DOHH2 (cell line): ENCODE data around the gene CENPH.
"Not testable (repeated sequence)": the region's sequence is repeated elsewhere in the genome, so short reads cannot be mapped to it uniquely, and the experiment has no call there.

ENCODE experiments used
- H3F3A ChIP-seq: fragments of 200-600 bp; sonication (generic), shearing (Covaris generic); 2 replicates; pipeline ENCODE4 v1.6.0; 2016; ENCODE audit warnings: antibody characterized with exemption, mild to moderate bottlenecking; ENCODE audit not compliant: control insufficient read depth, insufficient read depth
- H3K27ac ChIP-seq: fragments of 200-600 bp; sonication (generic); 2 replicates; pipeline ENCODE4 v1.5.1; 2014; ENCODE audit warnings: low read depth, mild to moderate bottlenecking, low read length, moderate library complexity
- H3K27me3 ChIP-seq: fragments of 200-600 bp; sonication (generic); 2 replicates; pipeline ENCODE4 v1.6.1; 2014; ENCODE audit warnings: mild to moderate bottlenecking, low read length, mixed read lengths; ENCODE audit not compliant: control insufficient read depth
- H3K36me3 ChIP-seq: fragments of 200-600 bp; sonication (generic); 2 replicates; pipeline ENCODE4 v1.6.1; 2014; ENCODE audit warnings: mild to moderate bottlenecking, low read length, moderate library complexity, mixed read lengths; ENCODE audit not compliant: control insufficient read depth
- H3K4me1 ChIP-seq: fragments of 200-600 bp; sonication (generic); 2 replicates; pipeline ENCODE4 v1.6.1; 2014; ENCODE audit warnings: mild to moderate bottlenecking, low read length, mixed read lengths; ENCODE audit not compliant: control insufficient read depth
- H3K4me2 ChIP-seq: fragments of 200-600 bp; sonication (generic); 2 replicates; pipeline ENCODE4 v1.6.0; 2014; ENCODE audit warnings: mild to moderate bottlenecking, low read length, moderate library complexity
- H3K4me3 ChIP-seq: fragments of 200-600 bp; sonication (generic); 2 replicates; pipeline ENCODE4 v1.5.1; 2014; ENCODE audit warnings: mild to moderate bottlenecking, low read length, mixed read lengths
- H3K79me2 ChIP-seq: fragments of 200-600 bp; sonication (generic); 2 replicates; pipeline ENCODE4 v1.6.1; 2014; ENCODE audit warnings: mild to moderate bottlenecking, low read length, mixed read lengths; ENCODE audit not compliant: control insufficient read depth
- H3K9me2 ChIP-seq: fragments of 200-600 bp; sonication (generic); replicated peaks from 2 replicates; pipeline ENCODE4 v1.6.1; 2014; ENCODE audit warnings: mild to moderate bottlenecking, low read length, mixed read lengths; ENCODE audit not compliant: control insufficient read depth
- H3K9me3 ChIP-seq: fragments of 200-600 bp; sonication (generic); 2 replicates; pipeline ENCODE4 v1.6.1; 2014; ENCODE audit warnings: antibody characterized with exemption, low read length, mixed read lengths; ENCODE audit not compliant: control insufficient read depth, insufficient read depth
- H4K20me1 ChIP-seq: fragments of 200-600 bp; sonication (generic); 2 replicates; pipeline ENCODE4 v1.6.0; 2014; ENCODE audit warnings: low read depth, mild to moderate bottlenecking, antibody characterized with exemption, low read length, moderate library complexity; ENCODE audit not compliant: control insufficient read depth, insufficient read depth
- EZH2phosphoT487 ChIP-seq: fragments of 200-600 bp; sonication (generic); IDR thresholded peaks from 2 replicates; pipeline ENCODE4 v1.6.1; 2017; ENCODE audit warnings: borderline replicate concordance, mild to moderate bottlenecking, antibody characterized with exemption, low read length, moderate library complexity, mixed read lengths
- TF ChIP-seq, protein P1 (sequence below): fragments of 200-600 bp; sonication (generic); IDR thresholded peaks from one replicate; pipeline ENCODE4 v1.5.1; 2014; ENCODE audit warnings: antibody characterized with exemption, mild to moderate bottlenecking, low read depth, low read length; ENCODE audit not compliant: poor library complexity, severe bottlenecking

CENPH gene, protein sequence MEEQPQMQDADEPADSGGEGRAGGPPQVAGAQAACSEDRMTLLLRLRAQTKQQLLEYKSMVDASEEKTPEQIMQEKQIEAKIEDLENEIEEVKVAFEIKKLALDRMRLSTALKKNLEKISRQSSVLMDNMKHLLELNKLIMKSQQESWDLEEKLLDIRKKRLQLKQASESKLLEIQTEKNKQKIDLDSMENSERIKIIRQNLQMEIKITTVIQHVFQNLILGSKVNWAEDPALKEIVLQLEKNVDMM

DNA sequence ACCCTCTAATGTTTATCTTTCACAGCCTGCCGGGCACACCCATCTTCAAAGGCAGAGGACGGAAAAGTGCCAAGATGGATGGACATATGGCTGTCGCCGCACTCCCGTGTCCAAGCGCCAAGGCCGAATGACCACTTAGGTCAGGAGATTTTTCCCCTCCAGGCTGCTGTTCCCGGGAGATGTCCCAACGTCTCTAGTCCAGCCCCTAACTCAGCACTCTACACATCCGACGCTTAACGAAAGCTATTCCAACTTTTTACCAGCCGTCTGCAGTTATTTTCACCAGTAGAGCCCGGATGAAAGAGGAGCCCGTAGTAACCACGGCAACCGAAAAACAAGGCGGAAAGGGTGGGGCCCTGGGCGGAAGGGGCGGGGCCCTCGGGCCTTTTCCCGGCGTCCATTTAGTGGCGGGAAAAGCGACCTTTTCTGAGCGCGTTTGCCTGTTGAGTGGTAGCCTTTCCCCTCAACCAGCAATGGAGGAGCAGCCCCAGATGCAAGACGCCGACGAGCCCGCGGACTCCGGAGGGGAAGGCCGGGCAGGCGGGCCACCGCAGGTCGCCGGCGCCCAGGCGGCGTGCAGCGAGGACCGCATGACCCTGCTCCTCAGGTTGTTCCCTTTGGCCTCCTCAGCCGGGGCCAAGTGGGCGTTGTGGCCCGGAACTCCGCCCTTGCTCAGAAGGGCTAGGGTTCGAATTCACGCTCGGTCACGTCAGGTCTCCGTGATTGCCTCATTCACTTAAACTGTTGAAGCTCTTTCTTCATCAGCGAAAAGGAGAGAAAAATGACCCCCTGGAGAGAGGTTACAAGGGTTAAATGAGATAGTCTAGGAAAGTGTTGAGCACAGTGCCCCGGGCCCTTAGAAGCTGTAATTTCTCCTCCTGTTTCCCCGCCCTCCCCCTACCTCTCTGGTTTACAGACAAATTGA lies at the start of gene CENPH:
TSS of gene CENPH (plus strand) at position 422 of the 925 bp plus-strand sequence. CDS start at position 474, 52 bp downstream.
- H3K9me2 ChIP-seq, result no peaks in the 10 kb centered on the region
- peaks cover 2% of the 10 kb centered on the region; the same call in 1 of the 2 replicates for H3F3A ChIP-seq
- peak within 1 kb of the TSS; percentile 78 for H3K27ac ChIP-seq
- no peaks in the 10 kb centered on the region for H4K20me1 ChIP-seq
- peak within 1 kb of the TSS; percentile 82 for H3K4me2 ChIP-seq
- H3K36me3 ChIP-seq, result peaks cover 33% of the 10 kb centered on the region
- H3K9me3 ChIP-seq, result no peaks in the 10 kb centered on the region
- H3K79me2 ChIP-seq, result peaks cover 34% of the 10 kb centered on the region
- H3K27me3 ChIP-seq, result no peaks in the 10 kb centered on the region
- peak within 1 kb of the TSS; percentile 90 for H3K4me3 ChIP-seq
- no peak for TF ChIP-seq EZH2phosphoT487
- TF ChIP-seq, protein P1, sequence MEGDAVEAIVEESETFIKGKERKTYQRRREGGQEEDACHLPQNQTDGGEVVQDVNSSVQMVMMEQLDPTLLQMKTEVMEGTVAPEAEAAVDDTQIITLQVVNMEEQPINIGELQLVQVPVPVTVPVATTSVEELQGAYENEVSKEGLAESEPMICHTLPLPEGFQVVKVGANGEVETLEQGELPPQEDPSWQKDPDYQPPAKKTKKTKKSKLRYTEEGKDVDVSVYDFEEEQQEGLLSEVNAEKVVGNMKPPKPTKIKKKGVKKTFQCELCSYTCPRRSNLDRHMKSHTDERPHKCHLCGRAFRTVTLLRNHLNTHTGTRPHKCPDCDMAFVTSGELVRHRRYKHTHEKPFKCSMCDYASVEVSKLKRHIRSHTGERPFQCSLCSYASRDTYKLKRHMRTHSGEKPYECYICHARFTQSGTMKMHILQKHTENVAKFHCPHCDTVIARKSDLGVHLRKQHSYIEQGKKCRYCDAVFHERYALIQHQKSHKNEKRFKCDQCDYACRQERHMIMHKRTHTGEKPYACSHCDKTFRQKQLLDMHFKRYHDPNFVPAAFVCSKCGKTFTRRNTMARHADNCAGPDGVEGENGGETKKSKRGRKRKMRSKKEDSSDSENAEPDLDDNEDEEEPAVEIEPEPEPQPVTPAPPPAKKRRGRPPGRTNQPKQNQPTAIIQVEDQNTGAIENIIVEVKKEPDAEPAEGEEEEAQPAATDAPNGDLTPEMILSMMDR, result no peak
- H3K4me1 ChIP-seq, result peaks cover 14% of the 10 kb centered on the region

DNA sequence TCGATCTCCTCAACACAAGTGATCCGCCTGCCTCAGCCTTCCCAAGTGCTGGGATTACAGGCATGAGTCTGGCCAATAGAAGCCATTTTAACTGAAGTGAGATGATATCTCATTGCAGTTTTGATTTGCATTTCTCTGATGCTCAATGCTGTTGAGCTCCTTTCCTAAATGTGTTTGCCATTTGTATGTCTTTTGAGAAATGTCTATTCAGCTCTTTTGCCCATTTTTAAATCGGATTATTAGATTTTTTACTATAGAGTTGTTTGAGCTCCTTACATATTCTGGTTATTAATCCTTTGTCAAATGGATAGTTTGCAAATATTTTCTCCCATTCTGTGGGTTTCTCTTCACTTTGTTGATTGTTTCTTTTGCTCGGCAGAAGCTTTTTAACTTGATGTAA lies 49.1 kb upstream of the CENPH start:
- not testable (repeated sequence) for H3K4me2 ChIP-seq, H3K27me3 ChIP-seq, H3K4me3 ChIP-seq, H3K27ac ChIP-seq, H3K36me3 ChIP-seq, H3K79me2 ChIP-seq, H3K9me3 ChIP-seq, H4K20me1 ChIP-seq, H3K9me2 ChIP-seq
- Histone ChIP-seq H3F3A (peaks cover 25% of the 10 kb centered on the region), H3K4me1 (peaks cover 40% of the 10 kb centered on the region)

DNA sequence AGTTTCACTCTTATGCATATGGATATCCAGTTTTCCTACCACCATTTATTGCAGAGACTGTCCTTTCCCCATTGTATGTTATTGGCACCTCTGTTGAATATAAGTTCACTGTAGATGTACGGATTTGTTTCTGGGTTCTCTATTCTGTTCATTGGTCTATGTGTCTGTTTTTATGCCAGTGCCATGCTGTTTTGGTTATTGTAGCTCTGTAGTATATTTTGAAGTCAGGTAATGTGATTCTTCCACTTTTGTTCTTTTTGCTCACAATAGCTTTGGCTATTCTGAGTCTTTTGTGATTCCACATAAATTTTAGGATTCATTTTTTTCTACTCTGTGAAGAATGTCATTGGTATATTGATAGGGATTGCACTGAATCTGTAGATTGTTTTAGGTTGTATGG lies 48.6 kb upstream of the CENPH start:
- Histone ChIP-seq H4K20me1 (no peaks in the 10 kb centered on the region), H3F3A (peaks cover 19% of the 10 kb centered on the region), H3K27me3 (no peaks in the 10 kb centered on the region), H3K27ac (no peak overlapping the region), H3K4me3 (no peak overlapping the region), H3K79me2 (peaks cover 3% of the 10 kb centered on the region; the same call in 1 of the 2 replicates), H3K4me1 (peaks cover 34% of the 10 kb centered on the region), H3K9me3 (peaks cover 8% of the 10 kb centered on the region), H3K4me2 (no peak overlapping the region), H3K9me2 (no peaks in the 10 kb centered on the region), H3K36me3 (no peaks in the 10 kb centered on the region)
- TF ChIP-seq, protein P1, result no peak
- TF ChIP-seq EZH2phosphoT487, result no peak

DNA sequence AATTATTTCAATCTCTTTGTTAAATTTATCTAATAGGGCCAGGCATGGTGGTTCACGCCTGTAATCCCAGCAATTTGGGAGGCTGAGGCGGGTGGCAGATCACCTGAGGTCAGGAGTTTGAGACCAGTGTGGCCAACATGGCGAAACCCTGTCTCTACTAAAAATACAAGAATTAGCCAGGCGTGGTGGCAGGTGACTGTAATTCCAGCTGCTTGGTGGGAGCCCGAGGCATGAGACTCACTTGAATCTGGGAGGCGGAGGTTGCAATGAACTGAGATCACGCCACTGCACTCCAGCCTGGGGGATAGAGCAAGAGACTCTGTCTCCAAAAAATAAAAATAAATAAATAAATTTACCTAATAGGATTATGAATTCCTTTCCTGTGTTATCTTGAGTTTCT lies 40.8 kb upstream of the CENPH start:
- H3K9me2 ChIP-seq, H3K4me1 ChIP-seq, H3K4me2 ChIP-seq, H3K79me2 ChIP-seq, H3K9me3 ChIP-seq, H4K20me1 ChIP-seq, H3K36me3 ChIP-seq, H3K27me3 ChIP-seq, H3F3A ChIP-seq, H3K4me3 ChIP-seq, H3K27ac ChIP-seq: not testable (repeated sequence)
